ENCODE results near the gene PTCH1.

DNA sequence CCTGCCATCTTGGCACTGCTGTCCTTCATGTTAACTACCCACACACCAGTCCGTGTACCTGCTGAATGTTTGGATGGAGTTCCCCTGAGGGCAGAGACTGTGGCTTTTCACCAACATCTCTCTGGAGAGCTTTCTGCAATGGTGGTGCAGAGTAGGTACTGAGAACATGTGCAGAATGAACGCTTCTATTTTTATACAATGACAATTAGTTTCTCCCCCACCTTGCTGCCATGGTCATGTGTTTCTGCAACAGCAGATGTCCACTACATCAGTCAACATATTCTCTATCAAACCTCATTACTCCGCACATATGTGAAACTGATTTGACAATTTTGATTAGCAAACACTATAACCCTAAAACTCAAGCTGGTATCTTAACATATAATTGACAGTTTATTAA lies 14.5 kb downstream of the PTCH1 start:
- TF ChIP-seq, protein P1, sequence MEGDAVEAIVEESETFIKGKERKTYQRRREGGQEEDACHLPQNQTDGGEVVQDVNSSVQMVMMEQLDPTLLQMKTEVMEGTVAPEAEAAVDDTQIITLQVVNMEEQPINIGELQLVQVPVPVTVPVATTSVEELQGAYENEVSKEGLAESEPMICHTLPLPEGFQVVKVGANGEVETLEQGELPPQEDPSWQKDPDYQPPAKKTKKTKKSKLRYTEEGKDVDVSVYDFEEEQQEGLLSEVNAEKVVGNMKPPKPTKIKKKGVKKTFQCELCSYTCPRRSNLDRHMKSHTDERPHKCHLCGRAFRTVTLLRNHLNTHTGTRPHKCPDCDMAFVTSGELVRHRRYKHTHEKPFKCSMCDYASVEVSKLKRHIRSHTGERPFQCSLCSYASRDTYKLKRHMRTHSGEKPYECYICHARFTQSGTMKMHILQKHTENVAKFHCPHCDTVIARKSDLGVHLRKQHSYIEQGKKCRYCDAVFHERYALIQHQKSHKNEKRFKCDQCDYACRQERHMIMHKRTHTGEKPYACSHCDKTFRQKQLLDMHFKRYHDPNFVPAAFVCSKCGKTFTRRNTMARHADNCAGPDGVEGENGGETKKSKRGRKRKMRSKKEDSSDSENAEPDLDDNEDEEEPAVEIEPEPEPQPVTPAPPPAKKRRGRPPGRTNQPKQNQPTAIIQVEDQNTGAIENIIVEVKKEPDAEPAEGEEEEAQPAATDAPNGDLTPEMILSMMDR (IDR thresholded peaks at IDR 0.05): no peak
- no peak for TF ChIP-seq EZH2 (IDR thresholded peaks at IDR 0.05; ENCODE audit: borderline replicate concordance, insufficient read depth, low read depth, low read length, poor library complexity, severe bottlenecking)

Data from B cell (primary cell).